Measurements from ENCODE around the gene TMEM205.

GRCh38 chr19:11382898-11383705 is 37.0 kb upstream of the TMEM205 start:
- TF ChIP-seq CTCF (IDR thresholded peaks at IDR 0.05; ENCODE audit: borderline replicate concordance, extremely low read depth, low read length, poor library complexity, severe bottlenecking) (peak; percentile 30), EZH2 (IDR thresholded peaks at IDR 0.05; ENCODE audit: borderline replicate concordance, low read depth, low read length, severe bottlenecking) (no peak)
